Measurements from ENCODE around the gene CRTAC1.

Gene CRTAC1

DNA sequence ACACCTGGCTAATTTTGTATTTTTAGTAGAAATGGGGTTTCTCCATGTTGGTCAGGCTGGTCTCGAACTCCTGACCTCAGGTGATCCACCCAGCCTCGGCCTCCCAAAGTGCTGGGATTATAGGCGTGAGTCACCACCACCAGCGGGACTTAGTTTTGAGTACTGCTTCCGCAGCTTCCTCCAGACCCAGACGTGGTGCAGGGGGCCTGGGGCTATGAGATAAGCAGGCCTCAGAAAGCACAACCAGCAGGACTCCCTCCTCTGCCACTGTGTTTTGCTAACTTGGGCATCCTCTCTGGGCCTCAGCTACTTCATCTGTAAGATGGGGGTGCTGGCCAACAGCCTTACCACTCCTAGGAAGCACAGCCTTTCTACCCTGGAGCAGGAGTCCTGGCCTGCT is 143.0 kb downstream of the CRTAC1 start:
- no peaks in the 10 kb centered on the region for H3K9me3 ChIP-seq

GRCh38 chr10:97886286-97886685 is 144.1 kb downstream of the CRTAC1 start:
- H3K9me3 ChIP-seq = no peaks in the 10 kb centered on the region
- in situ Hi-C loops (cut with MboI; ENCODE audit: low sequenced_read_pairs) = no loop called here

More for the DNA sequence above, 143.0 kb downstream of the CRTAC1 start:
- no peak overlapping the region for H3K4me3 ChIP-seq
- no peak for DNase-seq (ENCODE audit: low spot score in 2 of 2)
- no peaks in the 10 kb centered on the region for H3K4me1 ChIP-seq
- no peaks in the 10 kb centered on the region for H3K36me3 ChIP-seq (replicated peaks)
- H3K27me3 ChIP-seq (ENCODE audit: low read depth) = 0 out of 2 replicates have a peak, but pooled peaks cover 3% of the 10 kb centered on the region
- in situ Hi-C loops (cut with MboI; ENCODE audit: low sequenced_read_pairs) = no loop called here

GRCh38 chr10:97883092-97883485 is 147.3 kb downstream of the CRTAC1 start:
- 0 out of 2 replicates have a peak, but pooled peaks cover under 1% of the 10 kb centered on the region for H3K27me3 ChIP-seq (ENCODE audit: low read depth)
- no peak for DNase-seq (ENCODE audit: low spot score in 2 of 2)
- no peak overlapping the region for H3K4me3 ChIP-seq
- in situ Hi-C loops (cut with MboI; ENCODE audit: low sequenced_read_pairs) = no loop called here
- no peaks in the 10 kb centered on the region for H3K4me1 ChIP-seq
- H3K36me3 ChIP-seq (replicated peaks) = no peaks in the 10 kb centered on the region
- H3K9me3 ChIP-seq = no peaks in the 10 kb centered on the region

More at GRCh38 chr10:97886286-97886685, 144.1 kb downstream of the CRTAC1 start:
- no peak overlapping the region for H3K4me3 ChIP-seq
- no peak for DNase-seq (ENCODE audit: low spot score in 2 of 2)
- H3K27me3 ChIP-seq (ENCODE audit: low read depth) = 0 out of 2 replicates have a peak, but pooled peaks cover 3% of the 10 kb centered on the region
- no peaks in the 10 kb centered on the region for H3K4me1 ChIP-seq
- H3K36me3 ChIP-seq (replicated peaks) = no peaks in the 10 kb centered on the region

- in situ Hi-C loops (cut with MboI; ENCODE audit: low sequenced_read_pairs) = no loop called here
- Histone ChIP-seq H3K9me3 (no peaks in the 10 kb centered on the region), H3K36me3 (replicated peaks) (no peaks in the 10 kb centered on the region), H3K4me1 (no peaks in the 10 kb centered on the region), H3K27me3 (ENCODE audit: low read depth) (no peaks in the 10 kb centered on the region), H3K4me3 (no peak overlapping the region)
- no peak for DNase-seq (ENCODE audit: low spot score in 2 of 2)
Measured at GRCh38 chr10:97882142-97883091, 148.0 kb downstream of the CRTAC1 start.

- in situ Hi-C loops (cut with MboI; ENCODE audit: low sequenced_read_pairs) = no loop called here
- no peak overlapping the region for H3K4me3 ChIP-seq
- no peak for DNase-seq (ENCODE audit: low spot score in 2 of 2)
- H3K36me3 ChIP-seq (replicated peaks) = no peaks in the 10 kb centered on the region
- peaks cover 3% of the 10 kb centered on the region for H3K27me3 ChIP-seq (ENCODE audit: low read depth)
- H3K9me3 ChIP-seq = no peaks in the 10 kb centered on the region
- H3K4me1 ChIP-seq = peaks cover 5% of the 10 kb centered on the region
Measured at GRCh38 chr10:97880109-97880508, 150.3 kb downstream of the CRTAC1 start.

GRCh38 chr10:97879241-97879640 is 151.2 kb downstream of the CRTAC1 start:
- H3K4me1 ChIP-seq = peaks cover 5% of the 10 kb centered on the region
- no peaks in the 10 kb centered on the region for H3K36me3 ChIP-seq (replicated peaks)
- H3K27me3 ChIP-seq (ENCODE audit: low read depth) = peaks cover 7% of the 10 kb centered on the region
- in situ Hi-C loops (cut with MboI; ENCODE audit: low sequenced_read_pairs) = no loop called here
- H3K4me3 ChIP-seq = no peak overlapping the region
- H3K9me3 ChIP-seq = no peaks in the 10 kb centered on the region
- no peak for DNase-seq (ENCODE audit: low spot score in 2 of 2)

- in situ Hi-C loops (cut with MboI; ENCODE audit: low sequenced_read_pairs) = no loop called here
- H3K4me3 ChIP-seq = no peak overlapping the region
- H3K36me3 ChIP-seq (replicated peaks) = no peaks in the 10 kb centered on the region
- no peaks in the 10 kb centered on the region for H3K9me3 ChIP-seq
- peak; percentile 26 to 33 for DNase-seq (ENCODE audit: low spot score in 2 of 2)
- H3K27me3 ChIP-seq (ENCODE audit: low read depth) = peaks cover 24% of the 10 kb centered on the region
- peaks cover 5% of the 10 kb centered on the region for H3K4me1 ChIP-seq
Measured at GRCh38 chr10:97876402-97876801, 154.0 kb downstream of the CRTAC1 start.

DNA sequence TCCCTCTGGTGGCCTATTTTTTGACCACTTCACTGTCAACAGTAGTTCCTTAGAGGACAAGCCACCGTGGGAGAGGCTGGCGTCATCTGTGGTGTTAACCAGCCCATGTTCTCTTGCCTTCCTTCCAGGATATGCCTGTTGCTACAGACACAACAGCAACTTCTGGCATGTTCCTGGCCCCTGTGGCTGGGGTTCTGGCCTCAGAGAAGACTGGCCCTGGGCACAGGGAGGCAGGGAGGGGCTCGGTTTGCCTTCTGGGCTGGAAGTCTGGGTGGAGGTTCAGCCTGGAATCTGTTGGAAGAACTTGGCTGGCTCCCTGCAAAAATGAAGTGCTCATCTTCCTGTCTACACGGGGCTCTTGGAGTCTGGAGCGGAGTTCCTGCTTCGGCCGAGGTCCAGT is 155.0 kb downstream of the CRTAC1 start:
- no peak overlapping the region for H3K4me3 ChIP-seq
- in situ Hi-C loops (cut with MboI; ENCODE audit: low sequenced_read_pairs) = no loop called here
- H3K4me1 ChIP-seq = peaks cover 5% of the 10 kb centered on the region
- no peaks in the 10 kb centered on the region for H3K36me3 ChIP-seq (replicated peaks)
- no peak for DNase-seq (ENCODE audit: low spot score in 2 of 2)
- peaks cover 34% of the 10 kb centered on the region for H3K27me3 ChIP-seq (ENCODE audit: low read depth)
- H3K9me3 ChIP-seq = no peaks in the 10 kb centered on the region

- H3K36me3 ChIP-seq (replicated peaks) = no peaks in the 10 kb centered on the region
- peaks cover 45% of the 10 kb centered on the region for H3K27me3 ChIP-seq (ENCODE audit: low read depth)
- in situ Hi-C loops (cut with MboI; ENCODE audit: low sequenced_read_pairs) = no loop called here
Measured at GRCh38 chr10:97874332-97874731, 156.1 kb downstream of the CRTAC1 start.

GRCh38 chr10:97873569-97873968 is 156.9 kb downstream of the CRTAC1 start:
- peaks cover 52% of the 10 kb centered on the region for H3K27me3 ChIP-seq (ENCODE audit: low read depth)
- H3K4me3 ChIP-seq = no peak overlapping the region
- DNase-seq (ENCODE audit: low spot score in 2 of 2) = no peak
- no peaks in the 10 kb centered on the region for H3K36me3 ChIP-seq (replicated peaks)
- H3K4me1 ChIP-seq = peaks cover 5% of the 10 kb centered on the region
- no peaks in the 10 kb centered on the region for H3K9me3 ChIP-seq
- in situ Hi-C loops (cut with MboI; ENCODE audit: low sequenced_read_pairs) = no loop called here

More at GRCh38 chr10:97874332-97874731, 156.1 kb downstream of the CRTAC1 start:
- Histone ChIP-seq H3K9me3 (no peaks in the 10 kb centered on the region), H3K4me1 (peaks cover 5% of the 10 kb centered on the region), H3K4me3 (no peak overlapping the region)
- DNase-seq (ENCODE audit: low spot score in 2 of 2) = no peak

- in situ Hi-C loops (cut with MboI; ENCODE audit: low sequenced_read_pairs) = no loop called here
- no peak for DNase-seq (ENCODE audit: low spot score in 2 of 2)
- Histone ChIP-seq H3K9me3 (no peaks in the 10 kb centered on the region), H3K4me3 (no peak overlapping the region), H3K27me3 (ENCODE audit: low read depth) (peaks cover 53% of the 10 kb centered on the region), H3K4me1 (peaks cover under 1% of the 10 kb centered on the region), H3K36me3 (replicated peaks) (no peaks in the 10 kb centered on the region)
Measured at GRCh38 chr10:97870990-97871389, 159.4 kb downstream of the CRTAC1 start.

DNA sequence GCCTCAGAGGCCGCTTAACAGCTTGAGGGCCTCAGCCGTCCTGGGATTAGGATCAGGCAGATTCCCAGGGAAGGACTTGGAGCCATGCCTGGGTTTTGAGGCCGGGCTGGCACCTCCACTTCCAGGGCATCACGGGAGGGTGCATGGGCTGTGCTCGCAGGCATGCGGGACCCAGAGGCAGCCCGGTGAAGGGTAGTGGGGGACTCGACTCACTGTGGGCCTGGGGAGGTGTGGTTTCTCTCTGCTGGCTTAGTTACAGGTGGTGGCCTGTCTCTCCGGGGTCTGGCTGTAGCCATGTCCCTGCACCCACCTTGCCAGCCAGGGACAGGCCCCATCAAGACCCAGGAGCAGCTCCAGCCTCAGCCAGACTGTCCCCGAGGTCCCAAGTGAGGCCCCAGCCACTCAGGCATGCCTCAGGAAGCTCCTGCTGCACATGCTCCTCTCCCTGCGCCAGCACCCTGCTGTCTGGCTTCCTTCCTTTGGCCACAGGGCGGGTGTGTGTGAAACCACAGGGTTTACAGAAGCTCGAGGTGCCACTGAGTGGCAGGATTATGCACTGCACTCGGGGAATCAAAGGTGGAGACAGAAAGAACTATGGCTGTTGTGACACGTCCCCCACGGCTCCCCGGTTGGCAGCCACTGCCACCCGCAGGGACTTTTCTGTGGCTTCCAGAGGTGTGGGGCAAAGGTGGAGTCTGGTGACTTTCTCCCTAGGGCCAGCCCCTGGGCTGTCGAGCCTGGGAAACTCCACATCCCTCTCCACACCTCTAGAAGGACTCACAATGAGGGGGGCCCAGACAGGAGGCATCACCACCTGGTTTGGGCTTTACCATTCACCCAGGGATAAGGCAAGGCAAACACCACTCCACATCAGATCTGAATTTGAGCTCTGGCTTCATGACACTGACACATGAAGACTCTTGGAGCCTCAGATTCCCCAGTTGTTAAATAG is 161.1 kb downstream of the CRTAC1 start:
- no peaks in the 10 kb centered on the region for H3K4me1 ChIP-seq
- peak in 1 of 2 experiments; percentile 63 for DNase-seq (ENCODE audit: low spot score in 2 of 2)
- peaks cover 46% of the 10 kb centered on the region for H3K27me3 ChIP-seq (ENCODE audit: low read depth)
- H3K9me3 ChIP-seq = no peaks in the 10 kb centered on the region
- H3K4me3 ChIP-seq = no peak overlapping the region
- no peaks in the 10 kb centered on the region for H3K36me3 ChIP-seq (replicated peaks)
- in situ Hi-C loops (cut with MboI; ENCODE audit: low sequenced_read_pairs) = loop anchor here (5.0 kb wide), 1 partner anchor 77 kb away; no protein-coding TSS in a partner anchor

DNA sequence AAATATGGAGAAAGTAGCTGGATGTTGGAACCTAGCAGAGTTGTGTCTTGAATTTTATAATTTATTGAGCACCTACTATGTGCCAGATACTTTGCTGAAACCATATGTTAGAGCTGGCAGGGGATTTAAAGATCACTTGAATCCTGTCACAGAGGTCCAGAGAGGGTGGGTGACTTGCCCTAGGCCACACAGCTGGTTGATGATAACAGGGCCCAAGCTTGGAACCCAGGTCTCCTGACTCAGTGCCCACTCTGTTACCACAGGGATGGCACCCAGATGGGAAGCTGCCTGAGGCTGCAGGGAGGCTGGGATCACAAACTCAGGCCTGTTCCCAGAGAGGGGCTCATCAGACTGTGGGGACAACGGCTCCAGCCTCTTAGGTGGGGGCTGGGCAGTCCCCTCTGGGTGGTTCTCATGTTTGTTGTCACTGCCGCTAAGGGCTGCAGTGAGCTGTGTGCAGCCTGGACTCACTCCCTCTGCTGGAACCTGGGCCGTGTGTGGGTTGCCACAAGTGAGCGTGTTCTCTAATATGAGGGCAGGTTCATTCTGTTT is 162.2 kb downstream of the CRTAC1 start:
- no peaks in the 10 kb centered on the region for H3K9me3 ChIP-seq
- H3K4me3 ChIP-seq = no peak overlapping the region
- no peaks in the 10 kb centered on the region for H3K4me1 ChIP-seq
- DNase-seq (ENCODE audit: low spot score in 2 of 2) = no peak
- peaks cover 43% of the 10 kb centered on the region for H3K27me3 ChIP-seq (ENCODE audit: low read depth)
- H3K36me3 ChIP-seq (replicated peaks) = no peaks in the 10 kb centered on the region
- in situ Hi-C loops (cut with MboI; ENCODE audit: low sequenced_read_pairs) = loop anchor here (5.0 kb wide), 1 partner anchor 76 kb away; no protein-coding TSS in a partner anchor

Measured in HAP-1 (cell line).